Measurements from ENCODE around the gene PRELID3B. TPM values are rescaled to one million over a fixed set of nuclear protein-coding genes. Genes with fewer than 3 reads are reported as not detected.

PRELID3B gene
- total RNA-seq, 2 donors from 2014 or later, result 28.9 to 35.6 TPM

DNA sequence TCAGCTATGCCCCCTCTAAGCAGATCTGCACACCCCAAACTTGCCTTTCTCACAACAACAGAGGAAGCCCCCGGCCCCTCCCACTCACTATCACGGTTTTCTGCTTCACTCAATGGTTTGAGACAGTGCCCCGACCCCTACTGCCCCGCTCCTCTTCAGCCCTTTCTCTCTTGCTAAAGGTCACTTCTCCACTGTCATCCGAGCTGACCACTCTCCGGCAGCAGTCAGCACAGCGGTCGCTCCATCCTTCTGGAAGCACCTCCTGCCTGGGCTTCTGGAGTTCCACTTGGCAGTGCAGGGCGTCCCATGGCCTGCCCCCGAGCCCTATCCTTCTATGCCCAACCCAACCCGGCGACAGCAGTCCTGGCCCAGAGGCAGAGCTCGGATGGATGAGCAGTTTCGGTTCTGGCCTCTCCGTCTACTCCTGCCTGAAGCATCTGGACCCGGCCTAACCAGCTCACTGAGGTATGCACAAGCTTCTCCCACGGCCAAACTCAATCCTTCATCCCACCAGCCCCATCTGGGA lies 39.6 kb downstream of the PRELID3B start:
- no peak for TF ChIP-seq POLR2AphosphoS5 (IDR thresholded peaks at IDR 0.05)
- no peak for TF ChIP-seq POLR2A (IDR thresholded peaks at IDR 0.05)
- TF ChIP-seq, protein P1, sequence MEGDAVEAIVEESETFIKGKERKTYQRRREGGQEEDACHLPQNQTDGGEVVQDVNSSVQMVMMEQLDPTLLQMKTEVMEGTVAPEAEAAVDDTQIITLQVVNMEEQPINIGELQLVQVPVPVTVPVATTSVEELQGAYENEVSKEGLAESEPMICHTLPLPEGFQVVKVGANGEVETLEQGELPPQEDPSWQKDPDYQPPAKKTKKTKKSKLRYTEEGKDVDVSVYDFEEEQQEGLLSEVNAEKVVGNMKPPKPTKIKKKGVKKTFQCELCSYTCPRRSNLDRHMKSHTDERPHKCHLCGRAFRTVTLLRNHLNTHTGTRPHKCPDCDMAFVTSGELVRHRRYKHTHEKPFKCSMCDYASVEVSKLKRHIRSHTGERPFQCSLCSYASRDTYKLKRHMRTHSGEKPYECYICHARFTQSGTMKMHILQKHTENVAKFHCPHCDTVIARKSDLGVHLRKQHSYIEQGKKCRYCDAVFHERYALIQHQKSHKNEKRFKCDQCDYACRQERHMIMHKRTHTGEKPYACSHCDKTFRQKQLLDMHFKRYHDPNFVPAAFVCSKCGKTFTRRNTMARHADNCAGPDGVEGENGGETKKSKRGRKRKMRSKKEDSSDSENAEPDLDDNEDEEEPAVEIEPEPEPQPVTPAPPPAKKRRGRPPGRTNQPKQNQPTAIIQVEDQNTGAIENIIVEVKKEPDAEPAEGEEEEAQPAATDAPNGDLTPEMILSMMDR (IDR thresholded peaks at IDR 0.05), result no peak

DNA sequence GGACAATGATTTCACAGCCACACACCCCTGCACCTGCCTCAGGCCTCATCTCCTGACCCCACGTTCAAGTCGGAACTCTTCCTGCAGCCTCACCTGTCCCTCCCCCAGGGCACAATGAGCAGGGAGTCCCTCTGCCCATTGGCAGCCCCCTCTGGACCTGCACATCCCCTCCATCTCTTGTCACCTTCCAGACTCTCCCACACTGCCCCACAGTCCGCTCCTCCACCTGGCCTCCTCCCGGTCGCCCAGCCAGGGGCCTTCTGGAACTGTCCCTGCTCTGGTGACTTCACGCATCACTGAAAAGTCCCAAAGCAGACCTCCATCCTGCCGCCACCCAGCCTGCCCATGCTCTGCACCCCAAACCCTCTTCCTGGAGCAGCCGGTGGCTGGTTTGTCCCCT lies 40.2 kb downstream of the PRELID3B start:
- DNase-seq (ENCODE audit: low spot score), result no peak
- TF ChIP-seq POLR2AphosphoS5 (IDR thresholded peaks at IDR 0.05), result no peak
- no peak for TF ChIP-seq POLR2A (IDR thresholded peaks at IDR 0.05)
- TF ChIP-seq, protein P1 (IDR thresholded peaks at IDR 0.05), result no peak
- Histone ChIP-seq H3K27ac (no peak overlapping the region), H3K4me1 (replicated peaks) (peaks cover 7% of the 10 kb centered on the region), H3K9me3 (no peaks in the 10 kb centered on the region), H3K4me3 (no peak overlapping the region), H3K36me3 (peaks cover 2 to 12% of the 10 kb centered on the region in 2 donors), H3K27me3 (replicated peaks; ENCODE audit: insufficient read depth) (no peaks in the 10 kb centered on the region)
- WGBS, result 92% methylated on average over 7 of the region's 8 CpGs
- intact Hi-C loops (cut with DNase I), result no loop called here

More for the DNA sequence above, 39.6 kb downstream of the PRELID3B start:
- Histone ChIP-seq H3K36me3 (peaks cover 2 to 12% of the 10 kb centered on the region in 2 donors), H3K4me1 (replicated peaks) (peaks cover 7% of the 10 kb centered on the region), H3K27ac (no peak overlapping the region), H3K9me3 (no peaks in the 10 kb centered on the region), H3K4me3 (no peak overlapping the region), H3K27me3 (replicated peaks; ENCODE audit: insufficient read depth) (no peaks in the 10 kb centered on the region)
- no peak for DNase-seq (ENCODE audit: low spot score)
- 88% methylated on average over 17 of the region's 17 CpGs for WGBS
- intact Hi-C loops (cut with DNase I), result no loop called here

DNA sequence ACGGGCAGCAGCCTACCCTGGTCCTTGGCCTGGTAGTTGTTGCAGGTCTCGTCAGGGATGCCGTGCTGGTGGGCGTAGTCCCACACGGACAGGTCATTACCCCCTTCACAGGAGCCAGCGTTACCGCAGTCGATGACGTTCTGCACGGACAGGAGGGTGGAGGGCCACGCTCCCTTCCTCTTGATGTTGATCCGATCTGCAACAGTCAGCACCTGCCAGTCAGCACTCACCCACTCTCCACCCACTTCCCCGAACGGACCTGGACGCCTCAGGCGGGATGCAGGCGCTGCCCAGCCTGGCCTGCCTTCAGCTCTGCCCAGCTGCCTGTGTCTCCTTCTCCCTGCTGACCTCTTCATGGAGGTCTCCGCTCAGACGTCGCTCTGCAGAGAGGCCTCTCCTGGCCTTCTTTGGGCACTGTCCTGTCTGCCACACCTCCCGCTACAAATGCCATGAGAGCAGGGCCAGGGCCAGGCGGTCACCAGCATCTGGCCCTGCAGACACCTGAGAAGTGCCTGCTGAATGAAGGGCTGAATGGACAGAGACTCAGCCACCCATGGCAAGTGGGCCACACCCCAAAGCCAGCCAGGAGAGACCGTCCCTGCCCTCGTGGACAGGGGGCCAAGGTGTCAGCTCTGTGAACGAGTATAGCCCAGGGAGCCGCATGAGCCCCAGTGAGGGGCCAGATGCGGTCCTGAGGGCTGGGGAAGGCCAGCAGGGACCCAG lies 41.0 kb downstream of the PRELID3B start:
- Histone ChIP-seq H3K36me3 (peaks cover 2 to 12% of the 10 kb centered on the region in 2 donors), H3K4me3 (no peak overlapping the region), H3K27ac (no peak overlapping the region), H3K27me3 (replicated peaks; ENCODE audit: insufficient read depth) (no peaks in the 10 kb centered on the region), H3K4me1 (replicated peaks) (peaks cover 7% of the 10 kb centered on the region), H3K9me3 (no peaks in the 10 kb centered on the region)
- intact Hi-C loops (cut with DNase I), result no loop called here
- DNase-seq (ENCODE audit: low spot score), result no peak
- TF ChIP-seq, protein P1 (IDR thresholded peaks at IDR 0.05), result no peak
- TF ChIP-seq POLR2AphosphoS5 (IDR thresholded peaks at IDR 0.05) (no peak), POLR2A (IDR thresholded peaks at IDR 0.05) (no peak)
- WGBS, result 87% methylated on average over 25 of the region's 27 CpGs

DNA sequence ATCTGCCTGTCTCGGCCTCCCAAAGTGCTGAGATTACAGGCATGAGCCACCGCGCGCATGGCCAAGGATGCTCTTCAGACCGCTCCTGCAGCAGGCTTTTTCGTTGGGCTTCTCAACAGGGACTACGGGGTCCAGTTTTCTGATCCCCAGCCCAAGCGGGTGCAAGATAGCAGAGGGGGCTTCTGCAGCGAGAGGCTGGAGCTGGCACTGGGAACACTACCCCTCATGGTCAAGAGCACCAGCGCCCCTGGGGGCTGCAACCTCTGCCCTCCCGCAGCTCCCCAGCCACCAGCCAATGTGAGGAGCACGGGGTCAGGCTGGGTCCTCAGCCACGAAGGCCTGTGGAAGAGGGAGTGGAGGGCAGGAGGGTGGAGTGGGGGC lies 41.5 kb downstream of the PRELID3B start:
- no peak for TF ChIP-seq POLR2A (IDR thresholded peaks at IDR 0.05)
- no peak for TF ChIP-seq POLR2AphosphoS5 (IDR thresholded peaks at IDR 0.05)
- TF ChIP-seq, protein P1 (IDR thresholded peaks at IDR 0.05), result no peak
- no peak overlapping the region for H3K27ac ChIP-seq
- no peak overlapping the region for H3K4me3 ChIP-seq
- H3K4me1 ChIP-seq (replicated peaks), result peaks cover 7% of the 10 kb centered on the region
- H3K9me3 ChIP-seq, result no peaks in the 10 kb centered on the region
- intact Hi-C loops (cut with DNase I), result no loop called here
- 89% methylated on average over 13 of the region's 13 CpGs for WGBS
- peaks cover 2 to 17% of the 10 kb centered on the region in 2 donors for H3K36me3 ChIP-seq
- H3K27me3 ChIP-seq (replicated peaks; ENCODE audit: insufficient read depth), result no peaks in the 10 kb centered on the region
- DNase-seq (ENCODE audit: low spot score), result no peak

DNA sequence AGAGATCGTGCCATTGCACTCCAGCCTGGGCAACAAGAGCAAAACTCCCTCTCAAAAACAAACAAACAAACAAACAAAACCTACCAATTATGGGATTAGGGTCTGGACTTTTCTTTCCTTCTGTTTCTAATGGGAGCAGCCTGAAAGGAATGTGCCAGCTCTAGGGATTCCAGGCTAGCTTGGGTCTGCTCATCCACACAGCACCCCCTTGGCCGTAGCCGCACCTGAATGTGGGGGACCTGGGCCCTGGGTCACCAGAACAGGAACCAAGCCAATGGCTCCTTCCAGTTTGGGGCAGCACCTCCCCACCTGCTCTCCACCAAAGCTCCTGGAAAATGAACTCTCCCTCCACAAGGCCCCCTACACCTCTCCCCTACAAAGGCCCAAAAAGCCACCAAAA lies 42.3 kb downstream of the PRELID3B start:
- Histone ChIP-seq H3K27ac (no peak overlapping the region), H3K4me3 (no peak overlapping the region), H3K9me3 (no peaks in the 10 kb centered on the region), H3K4me1 (replicated peaks) (peaks cover under 1% of the 10 kb centered on the region), H3K36me3 (peaks cover 2 to 23% of the 10 kb centered on the region in 2 donors), H3K27me3 (replicated peaks; ENCODE audit: insufficient read depth) (no peaks in the 10 kb centered on the region)
- intact Hi-C loops (cut with DNase I), result no loop called here
- 80% methylated on average over 3 of the region's 3 CpGs for WGBS
- no peak for DNase-seq (ENCODE audit: low spot score)
- TF ChIP-seq, protein P1 (IDR thresholded peaks at IDR 0.05), result no peak
- TF ChIP-seq POLR2AphosphoS5 (IDR thresholded peaks at IDR 0.05), result no peak
- TF ChIP-seq POLR2A (IDR thresholded peaks at IDR 0.05), result no peak

Data from prostate gland (tissue), 2 donors.